Upper lobe of left lung (tissue), 6 donors: ENCODE measurements around the gene SIM2. TPM values are rescaled to one million over a fixed set of nuclear protein-coding genes. Genes with fewer than 3 reads are reported as not detected.
A peak's percentile ranks its signal among the peaks of the same experiment; 100 is the strongest.
"Not testable (repeated sequence)": the region's sequence is repeated elsewhere in the genome, so short reads cannot be mapped to it uniquely, and the experiment has no call there.

Experiments used
- ATAC-seq, 2 donors: fragments of 200-7000 bp; cut with Tn5 transposase; one replicate each; pipeline ENCODE4 v1.9.1; 2022; ENCODE audit warnings: mild to moderate bottlenecking in 2 of 2, moderate library complexity in 2 of 2; ENCODE audit not compliant: low FRiP score in 2 of 2
- DNase-seq, 2 donors: peaks; one replicate each; pipeline ENCODE4 v3.0.0-alpha.2; 2019 to 2020
- H3K27ac ChIP-seq, 4 donors: fragments of 200-600 bp; sonication (generic); one replicate each; pipeline ENCODE4 v1.5.1; 2016 to 2019
- H3K27me3 ChIP-seq, 4 donors: fragments of 200-600 bp; sonication (generic); one replicate each; pipeline ENCODE4 v1.5.1; 2017 to 2019
- H3K36me3 ChIP-seq, 4 donors: fragments of 200-600 bp; sonication (generic); one replicate each; pipeline ENCODE4 v1.5.1; 2016 to 2019
- H3K4me1 ChIP-seq, 4 donors: fragments of 200-600 bp; sonication (generic); one replicate each; pipeline ENCODE4 v1.5.1; 2018 to 2019
- H3K4me3 ChIP-seq, 4 donors: fragments of 200-600 bp; sonication (generic); one replicate each; pipeline ENCODE4 v1.5.1; 2017 to 2019; ENCODE audit warnings: mild to moderate bottlenecking in 2 of 4, moderate library complexity in 1 of 4
- H3K9me3 ChIP-seq, 4 donors: fragments of 200-600 bp; sonication (generic); one replicate each; pipeline ENCODE4 v1.5.1; 2018 to 2019
- CTCF ChIP-seq, 6 experiments: fragments of 450-650 bp in 4 of 6; fragments of 200-600 bp in 2 of 6; sonication (generic) in 2 of 6; IDR thresholded peaks; one replicate each; pipeline ENCODE4 v1.5.1; 2016 to 2019; ENCODE audit warnings: antibody characterized with exemption in 6 of 6
- EP300 ChIP-seq, 4 donors: sonication (generic); formaldehyde crosslinking; IDR thresholded peaks; one replicate each; pipeline ENCODE4 v1.5.1; 2017; ENCODE audit warnings: antibody characterized with exemption in 4 of 4, control low read depth in 2 of 4
- POLR2A ChIP-seq, 4 donors: fragments of 450-650 bp; IDR thresholded peaks; one replicate each; pipeline ENCODE4 v1.5.1; 2016 to 2017; ENCODE audit warnings: antibody characterized with exemption in 4 of 4, mild to moderate bottlenecking in 2 of 4
- POLR2AphosphoS5 ChIP-seq, 2 donors: sonication (generic); formaldehyde crosslinking; IDR thresholded peaks; one replicate each; pipeline ENCODE4 v1.5.1; 2017; ENCODE audit warnings: antibody characterized with exemption in 2 of 2
- WGBS, 2 donors: methylation state at CpG; one replicate each; pipeline ENCODE4 v1.1.5; 2017 to 2018; 5-methylcytosine and 5-hydroxymethylcytosine counted together
- total RNA-seq, 6 donors: library from RNA; depleted of rRNA in 4 of 6; stranded (reverse); fragments of >200 nt in 4 of 6; gene quantifications; one replicate each; pipeline versions ENCODE4 v1.1.0 to v1.2.1, GENCODE V29; 2016 to 2021
- donor health status: DM: no; HTN: no; CAD: no; lungs with moderate emphysema.
- donor health status: DM: no; HTN: yes; CAD: no; lungs with severe emphysema.

SIM2 gene
- total RNA-seq, 6 donors from 2014 or later, result 0.10 to 1.6 (median 0.50) TPM; not detected in 2

DNA sequence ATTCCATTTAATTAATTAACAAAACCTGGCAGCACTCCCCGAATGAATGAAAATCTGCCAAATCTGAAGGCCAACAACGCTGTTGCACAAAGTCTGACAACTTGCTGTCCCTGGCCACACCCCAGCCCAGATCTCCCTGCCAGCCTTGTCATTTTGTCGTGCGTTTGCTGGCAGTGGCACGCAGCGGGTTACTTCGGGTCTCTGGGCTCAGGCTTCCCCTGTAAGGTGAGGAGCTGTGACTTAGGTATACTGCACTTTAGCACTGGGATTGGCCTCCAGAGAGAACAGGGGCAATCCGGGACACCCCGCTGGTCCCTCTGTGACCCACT is 34.3 kb upstream of the SIM2 start:
- no peak for ATAC-seq
- Histone ChIP-seq H3K27me3 (no peaks in the 10 kb centered on the region), H3K27ac (no peak overlapping the region), H3K36me3 (no peaks in the 10 kb centered on the region), H3K4me3 (no peak overlapping the region), H3K9me3 (no peaks in the 10 kb centered on the region), H3K4me1 (peaks cover 0 to 8% (median 0%) of the 10 kb centered on the region in 4 donors)
- TF ChIP-seq POLR2AphosphoS5 (IDR thresholded peaks at IDR 0.05) (no peak), EP300 (IDR thresholded peaks at IDR 0.05) (no peak), POLR2A (IDR thresholded peaks at IDR 0.05) (no peak), CTCF (IDR thresholded peaks at IDR 0.05) (no peak)
- no peak for DNase-seq
- 70 to 81% methylated on average over 9 of the region's 9 CpGs for WGBS, 2 donors

DNA sequence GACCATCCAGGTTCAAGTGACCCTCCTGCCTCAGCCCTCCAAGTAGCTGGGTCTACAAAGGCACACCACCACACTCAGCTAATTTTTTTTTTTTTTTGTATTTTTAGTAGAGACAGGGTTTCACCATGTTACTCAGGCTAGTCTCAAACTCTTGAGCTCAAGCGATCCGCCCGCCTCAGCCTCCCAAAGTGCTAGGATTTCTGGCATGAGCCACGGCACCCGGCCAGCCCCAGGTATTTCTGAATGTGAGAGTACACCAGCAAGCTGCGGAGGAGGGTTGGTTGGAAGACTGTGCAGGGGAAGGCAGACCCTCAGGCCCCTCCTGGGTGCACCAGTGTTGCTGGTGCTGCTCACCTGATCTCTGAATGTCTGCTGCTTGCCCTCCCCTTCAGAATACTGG is 33.1 kb upstream of the SIM2 start:
- TF ChIP-seq POLR2A (IDR thresholded peaks at IDR 0.05), result no peak
- no peak for TF ChIP-seq POLR2AphosphoS5 (IDR thresholded peaks at IDR 0.05)
- no peak for TF ChIP-seq CTCF (IDR thresholded peaks at IDR 0.05)
- peak in 1 of 2 donors; percentile 30 for DNase-seq
- H3K4me3 ChIP-seq, result no peak overlapping the region
- no peaks in the 10 kb centered on the region for H3K27me3 ChIP-seq
- no peak overlapping the region for H3K27ac ChIP-seq
- no peak for ATAC-seq
- 96 to 97% methylated on average over 6 of the region's 6 CpGs for WGBS, 2 donors
- H3K36me3 ChIP-seq, result no peaks in the 10 kb centered on the region
- H3K4me1 ChIP-seq, result peaks cover 0 to 8% (median 0%) of the 10 kb centered on the region in 4 donors
- H3K9me3 ChIP-seq, result no peaks in the 10 kb centered on the region

- no peak overlapping the region for H3K27ac ChIP-seq
- H3K4me3 ChIP-seq, result no peak overlapping the region
- no peaks in the 10 kb centered on the region for H3K36me3 ChIP-seq
- no peaks in the 10 kb centered on the region for H3K9me3 ChIP-seq
- ATAC-seq, result no peak
- 60 to 70% methylated on average over 1 to 4 of the region's 9 CpGs for WGBS, 2 donors
- H3K27me3 ChIP-seq, result no peaks in the 10 kb centered on the region
- TF ChIP-seq CTCF (IDR thresholded peaks at IDR 0.05) (no peak), POLR2A (IDR thresholded peaks at IDR 0.05) (no peak), EP300 (IDR thresholded peaks at IDR 0.05) (no peak), POLR2AphosphoS5 (IDR thresholded peaks at IDR 0.05) (no peak)
- H3K4me1 ChIP-seq, result no peaks in the 10 kb centered on the region
- DNase-seq, result peak in 1 of 2 donors; percentile 65
Observed at GRCh38 chr21:36668713-36669112, 30.2 kb upstream of the SIM2 start.

DNA sequence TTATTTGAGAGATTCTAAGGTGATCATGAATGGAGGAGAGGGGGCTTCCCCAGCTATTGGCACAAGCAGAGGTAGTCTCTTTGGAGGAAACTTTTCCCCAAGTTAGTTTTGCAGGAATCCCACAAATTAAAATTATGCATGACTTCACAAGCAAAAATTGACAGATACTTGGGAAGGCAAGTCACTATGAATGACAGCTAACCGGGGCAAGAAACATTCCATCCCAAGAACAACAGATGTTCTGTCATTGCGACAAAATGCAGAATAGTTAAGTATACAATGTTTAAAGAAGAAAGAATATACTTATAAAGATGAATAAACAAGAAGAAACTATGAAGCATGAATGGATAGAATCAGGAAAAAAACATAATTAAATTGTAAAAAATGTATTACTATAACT is 27.1 kb upstream of the SIM2 start:
- ATAC-seq, result no peak
- H3K4me3 ChIP-seq, result no peak overlapping the region
- H3K27ac ChIP-seq, result no peak overlapping the region
- H3K4me1 ChIP-seq, result no peaks in the 10 kb centered on the region
- no peaks in the 10 kb centered on the region for H3K27me3 ChIP-seq
- TF ChIP-seq EP300 (IDR thresholded peaks at IDR 0.05) (no peak), POLR2AphosphoS5 (IDR thresholded peaks at IDR 0.05) (no peak), CTCF (IDR thresholded peaks at IDR 0.05) (no peak)
- 81 to 88% methylated on average over 2 of the region's 2 CpGs for WGBS, 2 donors
- H3K9me3 ChIP-seq, result no peaks in the 10 kb centered on the region
- DNase-seq, result no peak
- H3K36me3 ChIP-seq, result no peaks in the 10 kb centered on the region

DNA sequence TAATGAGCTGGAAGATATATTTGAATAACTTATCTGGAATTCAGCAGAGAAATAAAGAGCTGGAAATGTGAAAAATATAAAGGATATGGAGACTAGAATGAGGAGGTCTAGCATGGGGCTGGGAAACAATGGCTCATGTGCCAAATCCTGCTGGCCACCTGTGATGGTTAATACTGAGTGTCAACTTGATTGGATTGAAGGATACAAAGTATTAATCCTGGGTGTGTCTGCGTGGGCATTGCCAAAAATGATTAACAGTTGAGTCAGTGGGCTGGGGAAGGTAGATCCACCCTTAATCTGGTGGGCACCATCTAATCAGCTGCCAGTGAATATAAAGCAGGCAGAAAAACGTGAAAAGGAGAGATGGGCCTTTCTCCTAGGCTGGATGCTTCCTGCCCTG is 26.6 kb upstream of the SIM2 start:
- 76 to 83% methylated on average over 2 of the region's 2 CpGs for WGBS, 2 donors
- not testable (repeated sequence) for H3K27me3 ChIP-seq, DNase-seq, H3K27ac ChIP-seq, H3K9me3 ChIP-seq, ATAC-seq, H3K4me1 ChIP-seq, H3K36me3 ChIP-seq, H3K4me3 ChIP-seq
